ENCODE data around the gene MYOG.

MYOG gene

GRCh38 chr1:203117611-203118575 is 32.1 kb upstream of the MYOG start:
- peak; percentile 9 for DNase-seq (ENCODE audit: low read depth, low spot score)

- DNase-seq (ENCODE audit: low read depth, low spot score), result no peak
Measured at GRCh38 chr1:203116091-203116820, 30.4 kb upstream of the MYOG start.

- no peak for DNase-seq (ENCODE audit: low read depth, low spot score)
Measured at GRCh38 chr1:203114202-203114601, 28.4 kb upstream of the MYOG start.

- no peak for DNase-seq (ENCODE audit: low read depth, low spot score)
Measured at GRCh38 chr1:203113308-203113707, 27.5 kb upstream of the MYOG start.

GRCh38 chr1:203112475-203112874 is 26.7 kb upstream of the MYOG start:
- no peak for DNase-seq (ENCODE audit: low read depth, low spot score)

GRCh38 chr1:203104789-203105390 is 19.1 kb upstream of the MYOG start:
- DNase-seq (ENCODE audit: low read depth, low spot score), result no peak

GRCh38 chr1:203103829-203104495 is 18.1 kb upstream of the MYOG start:
- DNase-seq (ENCODE audit: low read depth, low spot score), result no peak

- DNase-seq (ENCODE audit: low read depth, low spot score), result no peak
Measured at GRCh38 chr1:203103216-203103615, 17.4 kb upstream of the MYOG start.

- DNase-seq (ENCODE audit: low read depth, low spot score), result no peak
Measured at GRCh38 chr1:203101813-203102634, 16.2 kb upstream of the MYOG start.

GRCh38 chr1:203100516-203100869 is 14.7 kb upstream of the MYOG start:
- no peak for DNase-seq (ENCODE audit: low read depth, low spot score)

- DNase-seq (ENCODE audit: low read depth, low spot score), result no peak
Measured at GRCh38 chr1:203099805-203100515, 14.1 kb upstream of the MYOG start.

GRCh38 chr1:203098914-203099520 is 13.2 kb upstream of the MYOG start:
- no peak for DNase-seq (ENCODE audit: low read depth, low spot score)

GRCh38 chr1:203098445-203098844 is 12.6 kb upstream of the MYOG start:
- DNase-seq (ENCODE audit: low read depth, low spot score), result no peak

- DNase-seq (ENCODE audit: low read depth, low spot score), result no peak
Measured at GRCh38 chr1:203097001-203097400, 11.2 kb upstream of the MYOG start.

GRCh38 chr1:203096566-203096965 is 10.8 kb upstream of the MYOG start:
- DNase-seq (ENCODE audit: low read depth, low spot score), result no peak

GRCh38 chr1:203095061-203095690 is 9.4 kb upstream of the MYOG start:
- no peak for DNase-seq (ENCODE audit: low read depth, low spot score)

- no peak for DNase-seq (ENCODE audit: low read depth, low spot score)
Measured at GRCh38 chr1:203093754-203094410, 8.1 kb upstream of the MYOG start.

- DNase-seq (ENCODE audit: low read depth, low spot score), result no peak
Measured at GRCh38 chr1:203091761-203092330, 6.0 kb upstream of the MYOG start.

GRCh38 chr1:203091199-203091477 is 5.3 kb upstream of the MYOG start:
- no peak for DNase-seq (ENCODE audit: low read depth, low spot score)
